C4-2B (cell line): ENCODE measurements around the gene TMEM266.

Source experiments
- CTCF ChIP-seq: fragments of 450-650 bp; conservative IDR thresholded peaks from 2 replicates; pipeline ENCODE4 v1.5.1; 2017; ENCODE audit warnings: mild to moderate bottlenecking
- ZFX ChIP-seq: fragments of 450-650 bp; IDR thresholded peaks from 2 replicates; pipeline ENCODE4 v1.6.1; 2017

GRCh38 chr15:76187163-76187562, 127.4 kb downstream of the TMEM266 start:
- TF ChIP-seq CTCF: no peak
- no peak for TF ChIP-seq ZFX
